AG08396 (cell line): Measurements from ENCODE around the gene AKIP1.
"Not testable (repeated sequence)": the region's sequence is repeated elsewhere in the genome, so short reads cannot be mapped to it uniquely, and the experiment has no call there.

Source experiments
- DNase-seq: peaks from one replicate; pipeline ENCODE4 v3.0.0; 2012; ENCODE audit warnings: low spot score, mixed read lengths

The AKIP1 gene

GRCh38 chr11:8911029-8911823 is at the start of gene AKIP1:
TSS of gene AKIP1 (plus strand) at chr11:8911189. CDS start at chr11:8911450, 261 bp downstream.
- DNase-seq: peak; percentile 96

- DNase-seq: peak; percentile 57
These were observed 47.2 kb upstream of the AKIP1 start for GRCh38 chr11:8863838-8864237.

GRCh38 chr11:8865304-8865703 is 45.7 kb upstream of the AKIP1 start:
- DNase-seq: no peak

GRCh38 chr11:8867035-8867434 is 44.0 kb upstream of the AKIP1 start:
- DNase-seq: no peak

GRCh38 chr11:8867931-8868631 is 42.9 kb upstream of the AKIP1 start:
- peak; percentile 41 for DNase-seq

GRCh38 chr11:8870411-8871170 is 40.4 kb upstream of the AKIP1 start:
- peak; percentile 72 for DNase-seq

- peak; percentile 88 for DNase-seq
These were observed 39.7 kb upstream of the AKIP1 start for GRCh38 chr11:8871171-8871775.

- no peak for DNase-seq
These were observed 39.0 kb upstream of the AKIP1 start for GRCh38 chr11:8871962-8872361.

- no peak for DNase-seq
These were observed 37.1 kb upstream of the AKIP1 start for GRCh38 chr11:8873741-8874405.

GRCh38 chr11:8878771-8879170 is 32.2 kb upstream of the AKIP1 start:
- no peak for DNase-seq

GRCh38 chr11:8881585-8881984 is 29.4 kb upstream of the AKIP1 start:
- not testable (repeated sequence) for DNase-seq

- no peak for DNase-seq
These were observed 24.7 kb upstream of the AKIP1 start for GRCh38 chr11:8886322-8886721.

GRCh38 chr11:8891185-8891584 is 19.8 kb upstream of the AKIP1 start:
- not testable (repeated sequence) for DNase-seq

- DNase-seq: no peak
These were observed 11.8 kb upstream of the AKIP1 start for GRCh38 chr11:8899119-8899753.

GRCh38 chr11:8905528-8906165 is 5.3 kb upstream of the AKIP1 start:
- no peak for DNase-seq

GRCh38 chr11:8907116-8907515 is 3.9 kb upstream of the AKIP1 start:
- no peak for DNase-seq

- DNase-seq: no peak
These were observed 2.9 kb upstream of the AKIP1 start for GRCh38 chr11:8908099-8908498.

GRCh38 chr11:8910649-8911026 is 351 bp upstream of the AKIP1 start:
- DNase-seq: no peak

GRCh38 chr11:8913961-8914660 is 3.1 kb downstream of the AKIP1 start:
- DNase-seq: peak; percentile 30

- DNase-seq: no peak
These were observed 3.7 kb downstream of the AKIP1 start for GRCh38 chr11:8914661-8915018.
